ENCODE data around the gene WDR49. TPM values are rescaled to one million over a fixed set of nuclear protein-coding genes. Genes with fewer than 3 reads are reported as not detected.
"Not testable (repeated sequence)": the region's sequence is repeated elsewhere in the genome, so short reads cannot be mapped to it uniquely, and the experiment has no call there.

The WDR49 gene
- polyA plus RNA-seq, 4 donors, result 1.3 to 2.9 (median 2.4) TPM

- DNase-seq (ENCODE audit: low read depth in 4 of 4, low spot score in 2 of 4), result no peak
These were observed 27.3 kb downstream of the WDR49 start for GRCh38 chr3:167626490-167626889.

GRCh38 chr3:167615030-167615429 lies 38.7 kb downstream of the WDR49 start:
- no peak for DNase-seq (ENCODE audit: low read depth in 4 of 4, low spot score in 2 of 4)

- not testable (repeated sequence) for DNase-seq (ENCODE audit: low read depth in 4 of 4, low spot score in 2 of 4)
These were observed 39.5 kb downstream of the WDR49 start for GRCh38 chr3:167614196-167614595.

GRCh38 chr3:167611718-167612117 lies 42.0 kb downstream of the WDR49 start:
- DNase-seq (ENCODE audit: low read depth in 4 of 4, low spot score in 2 of 4), result no peak

- no peak for DNase-seq (ENCODE audit: low read depth in 4 of 4, low spot score in 2 of 4)
These were observed 44.6 kb downstream of the WDR49 start for GRCh38 chr3:167609156-167609555.

- DNase-seq (ENCODE audit: low read depth in 4 of 4, low spot score in 2 of 4), result no peak
These were observed 46.9 kb downstream of the WDR49 start for GRCh38 chr3:167606836-167607235.

GRCh38 chr3:167605871-167606270 lies 47.9 kb downstream of the WDR49 start:
- DNase-seq (ENCODE audit: low read depth in 4 of 4, low spot score in 2 of 4), result no peak

- no peak for DNase-seq (ENCODE audit: low read depth in 4 of 4, low spot score in 2 of 4)
These were observed 51.7 kb downstream of the WDR49 start for GRCh38 chr3:167602041-167602440.

GRCh38 chr3:167587651-167588050 lies 66.1 kb downstream of the WDR49 start:
- no peak for DNase-seq (ENCODE audit: low read depth in 4 of 4, low spot score in 2 of 4)

- DNase-seq (ENCODE audit: low read depth in 4 of 4, low spot score in 2 of 4), result no peak
These were observed 78.6 kb downstream of the WDR49 start for GRCh38 chr3:167575000-167575600.

- no peak for DNase-seq (ENCODE audit: low read depth in 4 of 4, low spot score in 2 of 4)
These were observed 80.8 kb downstream of the WDR49 start for GRCh38 chr3:167572991-167573390.

GRCh38 chr3:167568634-167569033 lies 85.1 kb downstream of the WDR49 start:
- DNase-seq (ENCODE audit: low read depth in 4 of 4, low spot score in 2 of 4), result no peak

GRCh38 chr3:167565489-167565888 lies 88.3 kb downstream of the WDR49 start:
- no peak for DNase-seq (ENCODE audit: low read depth in 4 of 4, low spot score in 2 of 4)

GRCh38 chr3:167564612-167565011 lies 89.1 kb downstream of the WDR49 start:
- no peak for DNase-seq (ENCODE audit: low read depth in 4 of 4, low spot score in 2 of 4)

- no peak for DNase-seq (ENCODE audit: low read depth in 4 of 4, low spot score in 2 of 4)
These were observed 93.8 kb downstream of the WDR49 start for GRCh38 chr3:167559924-167560323.

GRCh38 chr3:167554898-167555297 lies 98.8 kb downstream of the WDR49 start:
- no peak for DNase-seq (ENCODE audit: low read depth in 4 of 4, low spot score in 2 of 4)

- DNase-seq (ENCODE audit: low read depth in 4 of 4, low spot score in 2 of 4), result no peak
These were observed 115.7 kb downstream of the WDR49 start for GRCh38 chr3:167538081-167538480.

GRCh38 chr3:167521006-167521355 lies 132.8 kb downstream of the WDR49 start:
- no peak for DNase-seq (ENCODE audit: low read depth in 4 of 4, low spot score in 2 of 4)

GRCh38 chr3:167520266-167521005 lies 133.3 kb downstream of the WDR49 start:
- DNase-seq (ENCODE audit: low read depth in 4 of 4, low spot score in 2 of 4), result no peak

GRCh38 chr3:167507954-167508353 lies 145.8 kb downstream of the WDR49 start:
- no peak for DNase-seq (ENCODE audit: low read depth in 4 of 4, low spot score in 2 of 4)

GRCh38 chr3:167502401-167502800 lies 151.3 kb downstream of the WDR49 start:
- DNase-seq (ENCODE audit: low read depth in 4 of 4, low spot score in 2 of 4), result no peak

- DNase-seq (ENCODE audit: low read depth in 4 of 4, low spot score in 2 of 4), result no peak
These were observed 151.8 kb downstream of the WDR49 start for GRCh38 chr3:167501941-167502340.
